H1 (cell line): ENCODE results near the gene PHF13. TPM values are rescaled to one million over a fixed set of nuclear protein-coding genes. Genes with fewer than 3 reads are reported as not detected.

ENCODE experiments used
- CTCF ChIA-PET: fragments of 300-600 bp; sonication (Branson Sonifier 250); formaldehyde crosslinking; loops from one replicate; lab custom pipeline; 2021; ENCODE audit not compliant: partially characterized antibody; lab: Charles Lee
- POLR2A ChIA-PET: fragments of 300-600 bp; sonication (Branson Sonifier 250); formaldehyde crosslinking; loops from one replicate; lab custom pipeline; 2021; ENCODE audit warnings: inconsistent platforms; ENCODE audit not compliant: partially characterized antibody; lab: Charles Lee
- DNase-seq, 2 experiments: peaks; one replicate each; pipeline versions ENCODE4 v3.0.0 to v3.0.0-alpha.2; 2010 to 2022; ENCODE audit warnings: low spot score in 2 of 2, low read depth in 1 of 2, mixed read lengths in 1 of 2
- FAIRE-seq: peaks from 2 replicates; lab custom pipeline; 2011; peaks lifted over from hg19 to GRCh38; lab: Jason Lieb, UNC
- H2AFZ ChIP-seq: 2 replicates; pipeline ENCODE4 v1.8.1; 2012; ENCODE audit warnings: low read length, inconsistent platforms
- H2AK5ac ChIP-seq: 2 replicates; pipeline ENCODE4 v1.6.1; 2013; ENCODE audit warnings: low read depth, low read length
- H2BK120ac ChIP-seq: replicated peaks from 2 replicates; pipeline ENCODE3; 2013; ENCODE audit warnings: low read depth, low read length, inconsistent platforms
- H2BK12ac ChIP-seq: 2 replicates; pipeline ENCODE4 v1.6.1; 2013; ENCODE audit warnings: low read depth, low read length
- H2BK15ac ChIP-seq: 2 replicates; pipeline ENCODE4 v1.6.1; 2013; ENCODE audit warnings: low read length
- H2BK20ac ChIP-seq: 2 replicates; pipeline ENCODE4 v1.6.1; 2013; ENCODE audit warnings: low read length
- H2BK5ac ChIP-seq: 2 replicates; pipeline ENCODE4 v1.6.1; 2013; ENCODE audit warnings: low read depth, low read length
- H3K14ac ChIP-seq: 2 replicates; pipeline ENCODE4 v1.6.1; 2013; ENCODE audit warnings: inconsistent platforms; ENCODE audit not compliant: insufficient read length
- H3K18ac ChIP-seq: 2 replicates; pipeline ENCODE4 v1.6.1; 2013; ENCODE audit warnings: low read length; ENCODE audit errors: extremely low read depth
- H3K23ac ChIP-seq: 2 replicates; pipeline ENCODE4 v1.6.1; 2013; ENCODE audit warnings: inconsistent platforms; ENCODE audit not compliant: insufficient read length
- H3K23me2 ChIP-seq: 2 replicates; pipeline ENCODE4 v1.6.1; 2013; ENCODE audit warnings: low read depth, low read length
- H3K27ac ChIP-seq: 2 replicates; pipeline ENCODE4 v1.6.1; 2011; ENCODE audit warnings: low read depth, low read length, inconsistent platforms
- H3K27me3 ChIP-seq, 4 experiments: replicated peaks in 1 of 4; 1 replicate in 1 of 4; 2 replicates in 3 of 4; pipeline versions ENCODE4 v1.6.1 to v1.8.1; 2011 to 2013; ENCODE audit warnings: low read length in 3 of 4, mild to moderate bottlenecking in 3 of 4, inconsistent platforms in 2 of 4, mixed read lengths in 2 of 4, moderate library complexity in 1 of 4; ENCODE audit not compliant: control insufficient read depth in 3 of 4, insufficient read depth in 3 of 4; ENCODE audit errors: extremely low read depth in 1 of 4
- H3K36me3 ChIP-seq, 4 experiments: 2 replicates each; pipeline versions ENCODE4 v1.6.1 to v1.8.1; 2011 to 2013; ENCODE audit warnings: mild to moderate bottlenecking in 4 of 4, low read length in 3 of 4, moderate library complexity in 2 of 4, control low read depth in 1 of 4, inconsistent platforms in 1 of 4; ENCODE audit not compliant: insufficient read depth in 4 of 4, control insufficient read depth in 2 of 4
- H3K4ac ChIP-seq: replicated peaks from 2 replicates; pipeline ENCODE3; 2013; ENCODE audit warnings: low read length, low read depth, mixed read lengths, inconsistent platforms; ENCODE audit not compliant: insufficient read length
- H3K4me1 ChIP-seq, 4 experiments: replicated peaks in 1 of 4; 1 replicate in 1 of 4; 2 replicates in 3 of 4; pipeline versions ENCODE4 v1.6.1 to v1.8.1; 2011 to 2013; ENCODE audit warnings: low read length in 3 of 4, inconsistent platforms in 2 of 4, mixed read lengths in 1 of 4; ENCODE audit not compliant: insufficient read depth in 4 of 4, control insufficient read depth in 3 of 4
- H3K4me2 ChIP-seq, 2 experiments: 2 replicates each; pipeline versions ENCODE4 v1.6.1 to v1.8.1; 2011 to 2013; ENCODE audit warnings: low read depth in 2 of 2, low read length in 2 of 2, control low read depth in 1 of 2, inconsistent platforms in 1 of 2, mild to moderate bottlenecking in 1 of 2; ENCODE audit not compliant: insufficient read depth in 1 of 2
- H3K4me3 ChIP-seq, 4 experiments: fragments of 200-600, 300-600 bp in 1 of 4; sonication (generic), shearing (Covaris generic), sonication (Bioruptor Twin) in 1 of 4; 2 replicates each; pipeline versions ENCODE4 v1.5.1 to v1.8.1; 2011 to 2016; ENCODE audit warnings: low read length in 4 of 4, low read depth in 3 of 4, control low read depth in 2 of 4, inconsistent platforms in 2 of 4, mild to moderate bottlenecking in 2 of 4, mixed read lengths in 1 of 4, moderate library complexity in 1 of 4; ENCODE audit not compliant: insufficient read depth in 2 of 4; ENCODE audit errors: extremely low read depth in 1 of 4
- H3K56ac ChIP-seq: replicated peaks from 2 replicates; pipeline ENCODE3; 2013; ENCODE audit warnings: low read depth, mild to moderate bottlenecking, mixed read lengths, low read length, inconsistent platforms; ENCODE audit not compliant: insufficient read length
- H3K79me1 ChIP-seq: 2 replicates; pipeline ENCODE4 v1.6.1; 2013; ENCODE audit warnings: low read depth, low read length, control low read depth
- H3K79me2 ChIP-seq, 2 experiments: 2 replicates each; pipeline versions ENCODE4 v1.6.1 to v1.8.1; 2012 to 2013; ENCODE audit warnings: low read length in 2 of 2, mild to moderate bottlenecking in 2 of 2, inconsistent platforms in 1 of 2; ENCODE audit not compliant: insufficient read depth in 2 of 2, control insufficient read depth in 1 of 2
- H3K9ac ChIP-seq, 4 experiments: replicated peaks in 1 of 4; 1 replicate in 1 of 4; 2 replicates in 3 of 4; pipeline versions ENCODE4 v1.6.1 to v1.8.1; 2011 to 2013; ENCODE audit warnings: low read depth in 3 of 4, low read length in 3 of 4, control low read depth in 2 of 4, mild to moderate bottlenecking in 2 of 4, moderate library complexity in 2 of 4, inconsistent platforms in 1 of 4; ENCODE audit errors: extremely low read depth in 1 of 4
- H3K9me3 ChIP-seq, 2 experiments: 2 replicates each; pipeline versions ENCODE4 v1.6.1 to v1.8.1; 2012 to 2013; ENCODE audit warnings: mild to moderate bottlenecking in 2 of 2, moderate library complexity in 2 of 2, control low read depth in 1 of 2, inconsistent platforms in 1 of 2, low read depth in 1 of 2, low read length in 1 of 2, mixed read lengths in 1 of 2; ENCODE audit not compliant: insufficient read depth in 2 of 2
- H4K20me1 ChIP-seq, 2 experiments: replicated peaks in 1 of 2; 2 replicates each; pipeline versions ENCODE3 to v1.8.1; 2011 to 2013; ENCODE audit warnings: inconsistent platforms in 2 of 2, low read length in 2 of 2, mild to moderate bottlenecking in 1 of 2; ENCODE audit not compliant: insufficient read depth in 2 of 2, control insufficient read depth in 1 of 2
- H4K5ac ChIP-seq: 2 replicates; pipeline ENCODE4 v1.6.1; 2013; ENCODE audit warnings: low read length, low read depth, mixed read lengths, inconsistent platforms; ENCODE audit not compliant: insufficient read length
- H4K8ac ChIP-seq: 2 replicates; pipeline ENCODE4 v1.8.0; 2013; ENCODE audit warnings: mild to moderate bottlenecking, moderate library complexity, low read length, inconsistent platforms; ENCODE audit not compliant: insufficient read depth; ENCODE audit errors: extremely low read depth
- H4K91ac ChIP-seq: replicated peaks from 2 replicates; pipeline ENCODE3; 2013; ENCODE audit warnings: low read length, mixed read lengths, inconsistent platforms; ENCODE audit not compliant: insufficient read length
- BCL11A ChIP-seq, 2 experiments: IDR thresholded peaks; one replicate each; pipeline ENCODE4 v1.6.1; 2011; ENCODE audit warnings: low read depth in 2 of 2, low read length in 2 of 2, mild to moderate bottlenecking in 2 of 2
- CBX8 ChIP-seq: fragments of 300-800, 300-1000 bp; sonication (generic); IDR thresholded peaks from 2 replicates; pipeline ENCODE4 v1.7.1; 2016; ENCODE audit warnings: low read depth, low read length, borderline replicate concordance
- CHD2 ChIP-seq: IDR thresholded peaks from 2 replicates; pipeline ENCODE4 v1.6.1; 2012; ENCODE audit warnings: low read length, improper control_type of control experiment
- EGR1 ChIP-seq: IDR thresholded peaks from 2 replicates; pipeline ENCODE4 v1.6.1; 2011; ENCODE audit warnings: low read depth, low read length, borderline replicate concordance
- EZH2 ChIP-seq: fragments of 200-600 bp; sonication (generic); IDR thresholded peaks from 2 replicates; pipeline ENCODE4 v1.7.1; 2012; ENCODE audit warnings: low read depth, mild to moderate bottlenecking, moderate library complexity, low read length, inconsistent platforms; ENCODE audit not compliant: severe bottlenecking
- KDM1A ChIP-seq: fragments of 200-600, 300-600 bp; sonication (generic); IDR thresholded peaks from 2 replicates; pipeline ENCODE4 v1.7.1; 2016; ENCODE audit warnings: mild to moderate bottlenecking, low read length, borderline replicate concordance
- MAFK ChIP-seq: IDR thresholded peaks from 2 replicates; pipeline ENCODE4 v1.6.1; 2012; ENCODE audit warnings: low read depth, mild to moderate bottlenecking, improper control_type of control experiment, low read length
- NANOG ChIP-seq: IDR thresholded peaks from 2 replicates; pipeline ENCODE4 v1.6.1; 2011; ENCODE audit warnings: low read length, low read depth, mild to moderate bottlenecking, inconsistent platforms; ENCODE audit not compliant: insufficient read depth, poor library complexity, severe bottlenecking
- PHF8 ChIP-seq: fragments of 200-600 bp; sonication (generic); conservative IDR thresholded peaks from 2 replicates; pipeline ENCODE4 v1.7.1; 2012; ENCODE audit warnings: low read depth, mild to moderate bottlenecking, inconsistent platforms, low read length, moderate library complexity
- RAD21 ChIP-seq, 2 experiments: IDR thresholded peaks in 1 of 2; conservative IDR thresholded peaks in 1 of 2; 2 replicates each; pipeline ENCODE4 v1.6.1; 2011; ENCODE audit warnings: low read depth in 2 of 2, low read length in 2 of 2, improper control_type of control experiment in 1 of 2, inconsistent platforms in 1 of 2, mild to moderate bottlenecking in 1 of 2, moderate library complexity in 1 of 2
- RBBP5 ChIP-seq: IDR thresholded peaks from 2 replicates; pipeline ENCODE4 v1.7.1; 2012; ENCODE audit warnings: low read depth, mild to moderate bottlenecking, inconsistent platforms, low read length, moderate library complexity, borderline replicate concordance
- SP1 ChIP-seq: IDR thresholded peaks from 2 replicates; pipeline ENCODE4 v1.6.1; 2011; ENCODE audit warnings: low read depth, low read length
- TAF1 ChIP-seq: IDR thresholded peaks from 2 replicates; pipeline ENCODE4 v1.6.1; 2011; ENCODE audit warnings: mild to moderate bottlenecking, low read depth, low read length
- WGBS, 2 experiments: shearing (Covaris generic) in 1 of 2; methylation state at CpG; one replicate each; pipeline versions ENCODE4 v1.1.6 to v1.1.7; 2013 to 2015; ENCODE audit warnings: low lambda C conversion rate in 2 of 2, mixed read lengths in 2 of 2, inconsistent platforms in 1 of 2, low coverage in 1 of 2, missing lambda C conversion rate in 1 of 2; ENCODE audit not compliant: insufficient replicate concordance in 2 of 2, insufficient coverage in 1 of 2, insufficient read length in 1 of 2; ENCODE audit errors: extremely low coverage in 1 of 2, missing lambda C conversion rate in 1 of 2; 5-methylcytosine and 5-hydroxymethylcytosine counted together
- polyA plus RNA-seq, 7 experiments: library from polyadenylated mRNA; depleted of rRNA in 3 of 7; stranded (reverse) in 5 of 7; unstranded in 2 of 7; fragments of >200 nt in 5 of 7; fragments of 200-250 nt in 2 of 7; gene quantifications; 1 replicate in 5 of 7; 2 replicates in 1 of 7; 4 replicates in 1 of 7; pipeline versions ENCODE4 v1.2.1 to v1.2.3, GENCODE V29; 2011 to 2013; ENCODE audit warnings: missing spikeins in 2 of 7, mixed read lengths in 2 of 7
- total RNA-seq: library from RNA; stranded (reverse); fragmentation: NEBNext Ultra II Directional; extraction: Animal tissue kit (Norgen Biotek cat#: 25700); gene quantifications from 2 replicates; pipeline ENCODE4 v1.2.1, GENCODE V29; 2021
- TF ChIP-seq, protein P1 (sequence below): IDR thresholded peaks from 2 replicates; pipeline ENCODE4 v1.6.1; 2012; ENCODE audit warnings: inconsistent platforms

Gene PHF13
- total and polyA plus RNA-seq, 2 of the 8 experiments (the other 6 are each of a cell fraction or from before 2014, with no cell fraction given) = 11.7 to 39.6 TPM

DNA sequence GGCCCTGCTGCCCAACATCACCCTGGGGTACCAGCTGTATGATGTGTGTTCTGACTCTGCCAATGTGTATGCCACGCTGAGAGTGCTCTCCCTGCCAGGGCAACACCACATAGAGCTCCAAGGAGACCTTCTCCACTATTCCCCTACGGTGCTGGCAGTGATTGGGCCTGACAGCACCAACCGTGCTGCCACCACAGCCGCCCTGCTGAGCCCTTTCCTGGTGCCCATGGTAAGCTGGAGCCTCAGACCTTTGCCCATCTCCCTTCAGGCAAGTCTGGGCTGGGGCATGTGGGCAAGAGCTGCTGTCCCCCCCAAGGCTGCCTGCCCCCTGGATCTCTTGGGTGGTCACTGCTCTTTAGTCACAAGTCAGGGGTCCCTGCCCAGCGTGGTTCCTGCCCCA is 42.5 kb upstream of the PHF13 start:
- Histone ChIP-seq H2BK12ac (no peak overlapping the region), H3K56ac (no peak overlapping the region), H3K4me1 (peaks cover 0 to 4% (median 2%) of the 10 kb centered on the region in 4 experiments; a peak in 3 of 7 replicates), H3K36me3 (no peaks in the 10 kb centered on the region), H3K9ac (no peak overlapping the region), H2BK15ac (no peak overlapping the region), H3K14ac (no peak overlapping the region), H2BK120ac (no peak overlapping the region), H2AK5ac (no peak overlapping the region), H3K4me3 (no peak overlapping the region), H3K79me1 (no peaks in the 10 kb centered on the region), H2BK5ac (no peak overlapping the region), H3K4ac (peak overlapping the region; percentile 4), H2AFZ (no peak overlapping the region), H4K8ac (no peak overlapping the region), H3K23ac (no peak overlapping the region), H4K91ac (no peak overlapping the region), H2BK20ac (no peak overlapping the region), H3K27ac (no peak overlapping the region), H4K20me1 (peaks cover 0 to 1% of the 10 kb centered on the region in 2 experiments), H3K18ac (no peak overlapping the region), H3K27me3 (peaks cover 0 to 2% (median 0%) of the 10 kb centered on the region in 4 experiments; a peak in 1 of 7 replicates), H4K5ac (no peak overlapping the region), H3K4me2 (no peak overlapping the region), H3K9me3 (no peaks in the 10 kb centered on the region), H3K79me2 (no peaks in the 10 kb centered on the region), H3K23me2 (no peaks in the 10 kb centered on the region; the same call in 1 of the 2 replicates)
- DNase-seq (no peak), FAIRE-seq (no peak)
- 68% methylated on average over 5 of the region's 5 CpGs; no CpG with 5 or more reads in 1 of the 2 experiments for WGBS, 2 experiments
- ChIA-PET CTCF (interaction anchor here (0.8 to 2.3 kb wide), 4 partner anchors 9 to 91 kb away, joined by 3 to 12 read pairs (median 6); no protein-coding TSS in a partner anchor), POLR2A (interaction anchor here (2.4 kb wide), 1 partner anchor 33 kb away, joined by 8 read pairs; no protein-coding TSS in a partner anchor)
- TF ChIP-seq CHD2 = no peak
- no peak for TF ChIP-seq NANOG
- TF ChIP-seq, protein P1, sequence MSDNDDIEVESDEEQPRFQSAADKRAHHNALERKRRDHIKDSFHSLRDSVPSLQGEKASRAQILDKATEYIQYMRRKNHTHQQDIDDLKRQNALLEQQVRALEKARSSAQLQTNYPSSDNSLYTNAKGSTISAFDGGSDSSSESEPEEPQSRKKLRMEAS = no peak
- TF ChIP-seq PHF8 = no peak
- no peak for TF ChIP-seq RAD21 (IDR thresholded peaks at IDR 0.05 in 1 of 2, conservative IDR thresholded peaks at IDR 0.05 in 1 of 2; ENCODE audit: low read depth in 2 of 2, low read length in 2 of 2)
- no peak for TF ChIP-seq CBX8
- no peak for TF ChIP-seq SP1
- no peak for TF ChIP-seq TAF1
- TF ChIP-seq EZH2 = no peak
- TF ChIP-seq RBBP5 = no peak
- no peak for TF ChIP-seq BCL11A (IDR thresholded peaks at IDR 0.05; ENCODE audit: low read depth in 2 of 2, low read length in 2 of 2)
- TF ChIP-seq EGR1 = no peak
- TF ChIP-seq MAFK = no peak
- TF ChIP-seq KDM1A = no peak
